Measurements from ENCODE around the gene FRMD8. TPM values are rescaled to one million over a fixed set of nuclear protein-coding genes. Genes with fewer than 3 reads are reported as not detected.

Gene FRMD8
- total RNA-seq, 3 donors from 2014 or later (not counting 1 experiment from before 2014, with no cell fraction given): 45.6 to 58.4 (median 57.7) TPM

DNA sequence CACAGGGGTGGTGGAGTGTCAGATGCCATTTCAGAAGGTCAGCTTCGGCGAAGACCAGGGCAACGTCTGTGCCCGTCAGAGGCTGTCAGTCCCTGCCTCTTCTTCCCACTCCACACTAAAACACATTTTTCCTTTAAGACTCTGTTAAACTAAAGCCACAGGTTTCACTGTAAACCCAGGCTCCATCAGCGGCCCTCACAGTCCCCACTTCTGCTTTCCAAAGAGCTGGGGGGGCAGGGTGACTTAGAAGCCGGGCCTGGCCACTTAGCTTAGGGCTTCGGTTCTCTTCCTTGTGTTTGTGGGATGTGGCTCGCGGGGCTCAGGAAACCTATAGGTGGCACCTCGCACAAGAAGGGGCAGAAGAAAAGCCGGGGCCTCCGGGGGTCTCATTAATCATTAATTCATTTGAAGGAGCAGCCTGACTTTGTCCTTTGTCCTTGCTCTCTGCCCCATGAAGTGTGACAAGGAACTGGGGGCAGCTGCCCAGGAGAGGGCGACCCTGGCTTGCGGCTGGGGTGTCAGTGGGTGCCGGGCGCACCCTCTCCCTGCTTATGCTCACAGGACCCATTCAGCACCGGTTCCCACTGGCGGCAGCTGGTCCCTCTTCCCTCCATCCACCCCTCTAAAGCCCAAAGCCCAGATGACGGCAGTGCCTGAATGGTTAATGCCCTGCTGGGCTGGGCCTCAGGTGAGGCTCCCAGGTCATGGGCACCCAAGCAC is 8.1 kb upstream of the FRMD8 start:
- H3K36me3 ChIP-seq (ENCODE audit: control insufficient read depth, insufficient read depth, low read length): peaks cover 2% of the 10 kb centered on the region
- peaks cover 45% of the 10 kb centered on the region for H3K4me1 ChIP-seq (ENCODE audit: control insufficient read depth, insufficient read depth, low read length)
- intact Hi-C loops (cut with micrococcal nuclease): no loop called here
- no peaks in the 10 kb centered on the region for H3K9me3 Mint-ChIP-seq
- H3K27me3 ChIP-seq (ENCODE audit: control insufficient read depth, insufficient read depth, low read length): no peaks in the 10 kb centered on the region
- peak overlapping the region in 1 of 2 donors; percentile 52 for H3K27ac Mint-ChIP-seq
- WGBS (ENCODE audit: insufficient coverage): 57% methylated on average over 19 of the region's 19 CpGs
- H3K4me3 Mint-ChIP-seq: no peak overlapping the region
- H3K9me3 ChIP-seq (ENCODE audit: control insufficient read depth, insufficient read depth, low read length): no peaks in the 10 kb centered on the region
- H3K4me1 Mint-ChIP-seq: peaks cover 15 to 22% of the 10 kb centered on the region in 2 donors
- H3K27ac ChIP-seq (ENCODE audit: low read length): peak overlapping the region; percentile 21
- ATAC-seq: no peak
- H3K27me3 Mint-ChIP-seq (ENCODE audit: low read depth in 2 of 2): no peaks in the 10 kb centered on the region
- DNase-seq: no peak
- H3K36me3 Mint-ChIP-seq: no peaks in the 10 kb centered on the region
- TF ChIP-seq, protein P1, sequence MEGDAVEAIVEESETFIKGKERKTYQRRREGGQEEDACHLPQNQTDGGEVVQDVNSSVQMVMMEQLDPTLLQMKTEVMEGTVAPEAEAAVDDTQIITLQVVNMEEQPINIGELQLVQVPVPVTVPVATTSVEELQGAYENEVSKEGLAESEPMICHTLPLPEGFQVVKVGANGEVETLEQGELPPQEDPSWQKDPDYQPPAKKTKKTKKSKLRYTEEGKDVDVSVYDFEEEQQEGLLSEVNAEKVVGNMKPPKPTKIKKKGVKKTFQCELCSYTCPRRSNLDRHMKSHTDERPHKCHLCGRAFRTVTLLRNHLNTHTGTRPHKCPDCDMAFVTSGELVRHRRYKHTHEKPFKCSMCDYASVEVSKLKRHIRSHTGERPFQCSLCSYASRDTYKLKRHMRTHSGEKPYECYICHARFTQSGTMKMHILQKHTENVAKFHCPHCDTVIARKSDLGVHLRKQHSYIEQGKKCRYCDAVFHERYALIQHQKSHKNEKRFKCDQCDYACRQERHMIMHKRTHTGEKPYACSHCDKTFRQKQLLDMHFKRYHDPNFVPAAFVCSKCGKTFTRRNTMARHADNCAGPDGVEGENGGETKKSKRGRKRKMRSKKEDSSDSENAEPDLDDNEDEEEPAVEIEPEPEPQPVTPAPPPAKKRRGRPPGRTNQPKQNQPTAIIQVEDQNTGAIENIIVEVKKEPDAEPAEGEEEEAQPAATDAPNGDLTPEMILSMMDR (IDR thresholded peaks at IDR 0.05): no peak
- H3K4me3 ChIP-seq (ENCODE audit: low read length): no peak overlapping the region

DNA sequence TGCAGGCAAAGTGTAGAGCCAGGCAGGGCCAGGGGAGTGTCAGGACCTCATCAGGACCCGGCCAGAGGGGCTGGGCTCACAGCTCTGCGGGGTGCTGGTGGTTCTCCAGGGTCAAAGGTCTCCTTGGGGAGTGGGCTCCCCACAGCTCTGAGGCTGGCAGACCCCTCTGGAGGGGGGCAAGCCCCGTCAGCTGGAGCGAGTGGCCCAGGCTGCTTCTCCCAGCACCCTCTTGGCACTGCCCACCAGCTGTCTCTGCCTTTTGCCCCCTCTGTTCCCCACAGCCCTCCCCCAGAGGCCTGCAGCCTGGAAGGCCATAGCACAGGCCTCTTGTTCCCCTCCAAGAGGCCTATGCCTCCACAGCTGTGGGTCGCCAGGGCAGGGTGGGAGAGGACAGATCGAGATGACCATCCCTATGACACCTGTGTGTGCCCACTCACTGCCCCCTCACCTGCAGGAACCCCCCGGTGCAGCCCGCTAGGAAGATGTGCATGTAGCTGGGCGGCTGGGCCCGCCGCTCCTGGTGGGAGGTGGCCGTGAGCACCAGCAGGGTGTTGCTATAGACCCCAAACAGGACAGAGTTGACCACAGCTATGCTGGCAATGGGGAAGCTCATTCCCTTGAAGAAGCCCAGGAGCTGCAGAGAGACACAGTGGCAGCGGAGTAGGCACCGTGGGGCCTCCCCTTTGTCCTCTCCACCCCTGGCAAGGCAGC is 7.4 kb upstream of the FRMD8 start:
- peaks cover 52% of the 10 kb centered on the region for H3K4me1 ChIP-seq (ENCODE audit: control insufficient read depth, insufficient read depth, low read length)
- TF ChIP-seq, protein P1 (IDR thresholded peaks at IDR 0.05): no peak

DNA sequence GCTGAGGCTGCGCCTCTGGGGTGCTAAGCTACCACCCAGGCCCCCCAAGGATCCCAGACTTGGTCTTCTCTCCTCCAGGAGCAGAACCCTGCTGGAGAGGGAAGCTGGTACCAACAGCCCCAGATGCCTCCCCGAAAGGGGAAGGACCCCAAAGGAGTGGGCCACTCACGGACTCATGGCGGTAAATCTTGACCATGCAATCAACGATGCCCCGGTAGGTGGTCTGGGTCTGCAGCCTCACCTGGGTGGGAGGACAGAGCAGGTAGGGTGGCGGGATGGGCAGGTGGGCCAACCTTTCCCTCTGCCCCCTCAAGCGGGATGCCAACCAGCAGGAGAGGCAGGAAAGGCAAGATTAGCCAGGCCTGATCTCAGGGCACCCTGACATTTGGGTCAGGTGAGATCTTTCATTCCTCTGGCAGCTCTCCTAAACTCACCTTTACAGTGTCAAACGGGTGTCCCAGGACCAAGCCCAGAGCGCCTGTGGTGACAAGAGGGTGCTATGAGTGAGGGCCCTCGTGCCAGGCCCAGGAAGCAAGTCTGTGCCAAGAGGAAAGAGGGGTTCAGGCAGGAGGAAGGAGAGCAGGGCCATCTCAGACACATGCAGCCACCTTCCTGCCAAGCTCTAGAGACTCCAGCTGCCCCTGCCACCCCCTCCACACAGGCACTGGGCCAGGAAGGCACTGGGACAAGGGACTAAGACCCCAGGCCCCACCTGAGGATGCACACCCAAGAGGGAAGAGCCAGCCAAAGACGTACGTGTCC is 6.6 kb upstream of the FRMD8 start:
- no peaks in the 10 kb centered on the region for H3K36me3 Mint-ChIP-seq
- Histone ChIP-seq H3K27ac (ENCODE audit: low read length) (no peak overlapping the region), H3K9me3 (ENCODE audit: control insufficient read depth, insufficient read depth, low read length) (no peaks in the 10 kb centered on the region), H3K27me3 (ENCODE audit: control insufficient read depth, insufficient read depth, low read length) (no peaks in the 10 kb centered on the region), H3K4me3 (ENCODE audit: low read length) (no peak overlapping the region), H3K4me1 (ENCODE audit: control insufficient read depth, insufficient read depth, low read length) (peaks cover 60% of the 10 kb centered on the region), H3K36me3 (ENCODE audit: control insufficient read depth, insufficient read depth, low read length) (peaks cover 2% of the 10 kb centered on the region)
- DNase-seq: no peak
- WGBS (ENCODE audit: insufficient coverage): 95% methylated on average over 13 of the region's 13 CpGs
- peak overlapping the region in 1 of 2 donors; percentile 99 for H3K27ac Mint-ChIP-seq
- TF ChIP-seq, protein P1 (IDR thresholded peaks at IDR 0.05): no peak
- H3K27me3 Mint-ChIP-seq (ENCODE audit: low read depth in 2 of 2): no peaks in the 10 kb centered on the region
- H3K4me1 Mint-ChIP-seq: peaks cover 30 to 37% of the 10 kb centered on the region in 2 donors
- intact Hi-C loops (cut with micrococcal nuclease): no loop called here
- no peak overlapping the region for H3K4me3 Mint-ChIP-seq
- H3K9me3 Mint-ChIP-seq: no peaks in the 10 kb centered on the region
- ATAC-seq: no peak

More for the DNA sequence above, 7.4 kb upstream of the FRMD8 start:
- intact Hi-C loops (cut with micrococcal nuclease): no loop called here
- Histone ChIP-seq H3K27ac (ENCODE audit: low read length) (no peak overlapping the region), H3K36me3 (ENCODE audit: control insufficient read depth, insufficient read depth, low read length) (peaks cover 2% of the 10 kb centered on the region), H3K27me3 (ENCODE audit: control insufficient read depth, insufficient read depth, low read length) (no peaks in the 10 kb centered on the region), H3K4me3 (ENCODE audit: low read length) (no peak overlapping the region), H3K9me3 (ENCODE audit: control insufficient read depth, insufficient read depth, low read length) (no peaks in the 10 kb centered on the region)
- no peak for DNase-seq
- WGBS (ENCODE audit: insufficient coverage): 95% methylated on average over 14 of the region's 14 CpGs
- Mint-ChIP-seq H3K4me3 (no peak overlapping the region), H3K9me3 (no peaks in the 10 kb centered on the region), H3K27ac (no peak overlapping the region), H3K27me3 (ENCODE audit: low read depth in 2 of 2) (no peaks in the 10 kb centered on the region), H3K4me1 (peaks cover 22 to 29% of the 10 kb centered on the region in 2 donors), H3K36me3 (no peaks in the 10 kb centered on the region)
- ATAC-seq: no peak

Measured in natural killer cell (primary cell).